NCI-H526 (cell line): ENCODE measurements around the gene EEF2.
A peak's percentile ranks its signal among the peaks of the same experiment; 100 is the strongest.
"Not testable (repeated sequence)": the region's sequence is repeated elsewhere in the genome, so short reads cannot be mapped to it uniquely, and the experiment has no call there.

ENCODE experiments used
- DNase-seq, 2 experiments: peaks; one replicate each; lab custom pipeline; 2025; lab: John Stamatoyannopoulos, UW

Gene EEF2

GRCh38 chr19:3968556-3969434 lies 16.5 kb downstream of the EEF2 start:
- DNase-seq: no peak

DNA sequence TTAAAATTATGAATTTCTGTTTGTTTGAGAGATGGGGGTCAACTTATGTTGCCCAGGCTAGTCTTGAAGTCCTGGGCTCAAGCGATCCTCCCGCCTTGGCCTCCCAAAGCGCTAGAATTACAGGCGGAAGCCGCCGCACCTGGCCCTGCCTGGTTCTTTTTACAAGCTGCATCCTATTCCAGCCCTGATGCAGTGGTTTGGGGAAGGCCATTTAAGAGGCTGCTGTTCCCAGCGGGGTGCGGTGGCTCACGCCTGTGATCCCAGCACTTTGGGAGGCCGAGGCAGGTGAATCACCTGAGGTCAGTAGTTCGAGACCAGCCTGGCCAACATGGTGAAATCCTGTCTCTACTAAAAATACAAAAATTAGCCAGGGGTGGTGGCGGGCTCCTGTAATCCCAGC lies 17.3 kb downstream of the EEF2 start:
- DNase-seq: not testable (repeated sequence)

DNA sequence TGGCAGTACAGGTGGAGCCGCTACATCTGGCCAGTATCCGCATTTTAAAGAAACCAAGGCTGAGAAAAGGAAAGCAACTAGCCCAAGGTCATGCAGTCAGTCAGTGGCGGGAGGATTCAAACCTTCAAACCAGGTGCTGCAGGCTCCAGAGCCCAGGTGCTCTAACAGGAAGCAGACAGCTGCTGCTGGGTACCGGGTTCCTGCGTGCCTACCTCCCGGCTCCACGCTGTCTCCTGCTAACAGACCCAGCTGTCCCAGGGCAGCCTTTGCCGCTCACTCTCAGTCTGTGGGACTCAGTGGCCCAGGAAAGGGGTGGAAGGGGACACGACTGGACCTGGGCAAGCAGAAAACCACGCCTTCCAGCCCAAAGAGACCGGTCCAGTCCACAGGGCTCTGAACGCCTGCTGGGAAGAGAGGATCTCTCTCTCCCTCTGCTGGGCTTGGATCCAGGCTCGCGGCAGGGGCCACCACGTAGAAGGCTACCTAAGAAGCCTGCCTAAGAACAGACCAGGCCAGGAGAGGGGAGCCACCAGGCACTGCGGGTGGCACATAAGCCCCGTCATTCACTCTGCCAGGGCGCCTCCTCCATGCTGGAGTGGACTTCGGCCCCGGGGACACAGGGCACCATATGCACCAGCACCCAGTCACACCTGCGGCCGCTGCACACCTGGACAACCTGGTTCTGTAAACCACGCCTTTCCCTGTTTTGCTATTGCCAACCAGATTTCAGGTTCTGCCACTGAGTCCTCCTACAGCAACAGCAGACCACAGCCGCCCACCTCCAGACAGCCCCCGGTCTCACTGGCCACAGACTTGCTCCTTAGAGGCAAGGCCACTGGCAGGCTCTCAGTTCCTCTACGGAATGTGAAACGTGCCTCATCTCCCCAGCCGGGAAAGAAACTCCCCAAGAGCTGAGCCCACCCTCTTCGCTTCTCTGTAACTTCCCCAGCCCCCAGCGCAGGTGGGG lies 18.9 kb downstream of the EEF2 start:
- peak in 1 of 2 experiments; percentile 43 for DNase-seq

- no peak for DNase-seq
These were observed 20.7 kb downstream of the EEF2 start for GRCh38 chr19:3964256-3965194.

DNA sequence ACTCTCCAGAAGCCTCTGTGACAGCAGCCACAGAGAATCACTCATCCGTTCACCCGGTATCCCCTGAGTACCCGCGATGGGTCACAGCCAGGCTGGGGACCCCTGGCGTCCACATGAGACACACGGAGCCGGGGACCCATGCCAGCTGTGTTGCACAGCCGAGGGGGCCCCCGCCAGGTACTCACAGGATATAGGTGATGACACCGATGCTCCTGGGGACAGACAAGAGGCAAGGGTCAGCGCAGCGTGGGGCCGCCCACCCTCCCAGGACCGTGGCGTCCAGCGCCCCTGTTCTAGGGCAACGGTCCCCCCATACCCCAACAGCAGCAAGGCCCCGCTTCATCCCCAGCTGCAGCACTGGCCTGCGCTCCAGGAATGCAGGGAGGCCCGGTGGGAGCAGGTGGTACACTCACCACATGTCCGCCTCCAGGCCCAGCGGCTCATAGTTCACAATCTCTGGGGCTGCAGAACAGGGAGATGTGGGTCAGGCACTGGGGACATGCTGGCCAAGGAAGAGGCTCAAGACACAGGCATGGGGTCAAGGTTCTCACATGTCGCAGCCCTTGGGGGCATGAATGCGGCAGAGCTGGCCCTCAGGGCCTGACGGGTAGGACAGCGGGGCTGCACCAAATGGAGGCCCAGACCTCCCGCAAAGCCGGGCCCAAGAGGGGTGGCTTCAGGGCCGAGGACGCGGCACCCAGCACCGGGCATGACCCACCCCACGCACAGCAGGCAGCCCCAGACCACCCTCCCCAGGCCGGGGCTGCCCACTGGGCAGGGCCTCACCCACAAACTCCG lies 21.6 kb downstream of the EEF2 start:
- no peak for DNase-seq

DNA sequence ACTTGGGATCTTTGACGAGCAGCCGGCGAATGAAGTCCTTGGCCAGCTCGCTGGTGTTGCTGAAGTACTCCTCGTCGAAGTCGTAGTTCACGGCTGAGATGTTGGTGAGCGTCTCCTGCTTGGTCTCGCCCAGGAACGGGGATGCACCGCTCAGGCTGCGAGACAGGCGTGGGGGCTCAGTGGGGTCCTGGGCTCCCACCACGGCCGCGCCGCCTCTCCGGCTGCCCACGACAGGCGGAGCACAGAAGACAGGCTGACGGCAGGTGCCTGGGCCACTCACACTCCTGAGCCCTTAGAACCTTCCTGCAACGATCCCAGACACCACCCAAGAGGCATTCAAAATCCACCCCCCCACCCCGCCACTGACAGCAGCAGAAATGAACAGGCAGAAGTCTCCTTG lies 24.3 kb downstream of the EEF2 start:
- DNase-seq: no peak

- DNase-seq: no peak
These were observed 25.5 kb downstream of the EEF2 start for GRCh38 chr19:3959766-3960131.

- no peak for DNase-seq
These were observed 26.2 kb downstream of the EEF2 start for GRCh38 chr19:3958836-3959765.

DNA sequence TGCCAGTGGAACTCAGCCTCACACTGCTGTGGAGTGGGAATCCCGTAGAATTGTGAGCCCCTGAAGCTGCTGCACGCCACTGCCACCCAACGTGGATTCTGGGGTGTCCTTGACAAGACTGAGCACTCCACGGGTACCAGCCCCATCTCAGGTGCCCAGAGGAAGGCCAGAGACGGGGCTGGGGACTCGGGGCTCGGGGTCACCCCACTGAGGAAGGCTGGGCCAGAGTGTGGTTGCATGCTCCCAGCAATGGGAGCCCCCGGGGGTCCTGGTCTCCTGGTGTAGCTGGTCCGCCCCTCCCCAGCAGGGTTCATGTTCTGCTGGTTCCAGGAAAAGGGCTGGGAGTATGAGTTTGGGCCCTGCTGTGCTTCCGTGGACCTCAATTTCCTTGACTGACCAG lies 29.6 kb downstream of the EEF2 start:
- DNase-seq: no peak

- not testable (repeated sequence) for DNase-seq
These were observed 30.0 kb downstream of the EEF2 start for GRCh38 chr19:3955276-3955675.

GRCh38 chr19:3954107-3954506 lies 31.2 kb downstream of the EEF2 start:
- DNase-seq: no peak

DNA sequence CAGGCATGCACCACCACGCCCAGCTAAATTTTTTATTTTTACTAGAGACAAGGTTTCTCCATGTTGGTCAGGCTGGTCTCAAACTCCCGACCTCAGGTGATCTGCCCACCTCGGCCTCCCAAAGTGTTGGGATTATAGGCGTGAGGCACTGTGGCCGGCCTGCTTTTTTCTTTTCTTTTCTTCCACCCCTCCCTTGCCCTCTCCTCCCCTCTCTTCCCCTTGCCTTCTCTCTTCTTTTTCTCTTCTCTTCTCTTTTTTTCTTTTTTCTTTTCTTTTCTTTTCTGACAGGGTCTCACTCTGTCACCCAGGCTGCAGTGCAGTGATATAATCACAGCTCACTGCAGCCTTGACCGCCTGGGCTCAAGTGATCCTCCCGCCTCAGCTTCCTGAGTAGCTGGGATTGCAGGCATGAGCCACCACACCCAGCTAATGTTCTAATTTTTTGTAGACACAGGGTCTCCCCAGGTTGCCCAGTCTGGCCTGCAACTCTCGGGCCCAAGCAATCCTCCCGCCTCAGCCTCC lies 32.4 kb downstream of the EEF2 start:
- DNase-seq: not testable (repeated sequence)

DNA sequence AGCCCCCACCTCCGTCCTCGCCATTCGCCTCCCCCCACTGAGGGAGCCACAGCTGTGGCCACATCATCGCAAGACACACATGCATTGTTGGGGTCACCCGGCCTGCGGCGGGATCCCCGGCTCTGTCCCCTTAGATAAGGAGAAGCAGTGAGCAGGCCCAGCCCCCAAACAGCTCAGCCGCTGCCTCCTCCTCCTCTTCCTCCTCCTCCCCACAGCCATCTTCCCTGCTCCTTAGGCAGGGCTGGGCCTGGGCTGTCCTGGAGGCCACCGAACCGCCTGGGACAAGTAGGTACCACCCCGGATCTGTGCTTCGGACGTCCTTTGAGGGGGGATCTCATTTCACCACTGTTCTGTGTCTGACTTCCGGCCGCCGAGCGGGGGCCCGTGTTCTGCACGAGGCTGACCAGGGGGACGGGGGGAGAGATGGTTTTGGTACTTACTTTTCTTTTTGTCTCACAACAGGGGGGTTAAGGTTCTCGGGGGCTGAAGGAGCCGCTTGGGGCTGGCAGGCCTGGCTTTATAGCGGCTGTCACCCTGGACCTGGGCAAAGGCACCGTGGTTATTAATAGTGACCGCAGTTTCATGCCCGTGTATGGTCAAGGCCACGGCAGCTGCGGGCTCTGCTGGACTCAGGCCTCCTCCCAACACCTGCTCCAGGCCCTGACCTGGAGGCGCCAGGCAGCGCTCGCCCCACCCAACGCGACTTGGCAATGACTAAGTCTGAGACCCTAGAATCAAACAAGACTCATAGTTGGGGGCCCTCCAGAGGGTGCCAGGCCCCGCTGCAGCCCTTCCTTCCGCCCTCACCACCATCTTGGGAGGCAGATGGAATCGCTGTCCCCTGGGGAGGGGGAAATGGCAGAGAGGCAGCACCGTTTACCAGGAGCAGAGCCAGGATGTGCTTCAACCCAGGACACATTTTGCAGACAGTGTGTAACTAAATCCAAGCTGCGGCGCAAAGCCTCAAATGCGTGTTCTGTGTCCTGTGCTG lies 34.1 kb downstream of the EEF2 start:
- DNase-seq: no peak

- no peak for DNase-seq
These were observed 35.0 kb downstream of the EEF2 start for GRCh38 chr19:3949997-3950859.

DNA sequence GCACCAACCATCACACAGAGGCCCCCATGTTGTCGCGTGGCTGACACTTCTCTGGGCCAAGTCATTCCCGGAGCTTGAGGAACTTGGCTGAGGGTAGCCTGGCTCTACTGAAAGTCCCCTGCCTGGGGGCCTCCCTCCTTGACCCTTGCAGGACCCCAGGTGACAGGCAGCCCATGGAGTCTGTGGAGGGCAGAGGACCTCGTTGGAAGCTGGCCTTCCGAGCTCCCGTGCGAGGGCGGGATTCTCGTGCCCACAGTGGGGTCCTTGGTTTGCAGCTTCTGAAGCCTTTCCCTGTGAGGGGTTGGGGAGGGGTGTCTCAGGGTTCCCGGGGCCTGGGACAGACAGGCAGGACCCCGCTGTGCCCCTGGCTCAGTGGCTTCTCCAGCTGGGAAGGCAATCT lies 36.0 kb downstream of the EEF2 start:
- no peak for DNase-seq

DNA sequence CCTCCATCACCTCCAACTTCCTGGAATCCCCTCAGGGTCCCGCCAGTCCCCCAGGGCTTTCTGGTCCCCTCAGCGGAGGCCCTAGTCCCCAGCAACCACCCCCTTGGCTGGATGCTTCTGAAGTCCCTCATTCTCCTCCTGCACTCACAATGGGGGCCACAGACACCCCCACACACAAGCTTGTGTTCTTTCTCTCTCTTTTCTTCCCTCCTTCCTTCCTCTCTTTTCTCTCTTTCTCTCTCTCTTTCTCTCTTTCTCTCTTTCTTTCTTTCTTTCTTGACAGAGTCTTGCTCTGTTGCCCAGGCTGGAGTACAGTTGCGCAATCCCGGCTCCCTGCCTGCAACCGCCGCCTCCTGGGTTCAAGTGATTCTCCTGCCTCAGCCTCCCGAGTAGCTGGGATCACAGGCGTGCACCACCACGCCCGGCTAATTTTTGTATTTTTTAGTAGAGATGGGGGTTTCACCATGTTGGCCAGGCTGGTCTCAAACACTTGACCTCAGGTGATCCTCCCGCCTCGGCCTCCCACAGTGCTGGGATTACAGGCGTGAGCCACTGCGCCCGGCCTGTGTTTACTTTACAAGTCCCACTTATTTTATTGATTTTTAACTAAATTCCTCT lies 37.8 kb downstream of the EEF2 start:
- not testable (repeated sequence) for DNase-seq

- DNase-seq: no peak
These were observed 39.4 kb downstream of the EEF2 start for GRCh38 chr19:3945838-3946237.
